HUES64 (cell line): ENCODE data around the gene THADA.

Source experiments
- H3K27ac ChIP-seq: 2 replicates; pipeline ENCODE4 v1.7.0; 2013; ENCODE audit warnings: low read depth, low read length, inconsistent platforms
- H3K27me3 ChIP-seq: 2 replicates; pipeline ENCODE4 v1.6.1; 2013; ENCODE audit warnings: mild to moderate bottlenecking, low read length; ENCODE audit not compliant: insufficient read depth
- H3K36me3 ChIP-seq: 2 replicates; pipeline ENCODE4 v1.6.1; 2013; ENCODE audit warnings: mild to moderate bottlenecking, low read length; ENCODE audit not compliant: insufficient read depth
- H3K4me1 ChIP-seq: 2 replicates; pipeline ENCODE4 v1.6.1; 2013; ENCODE audit warnings: mild to moderate bottlenecking, low read length, moderate library complexity; ENCODE audit not compliant: insufficient read depth
- H3K4me3 ChIP-seq: 2 replicates; pipeline ENCODE4 v1.5.1; 2013; ENCODE audit warnings: mild to moderate bottlenecking, low read length, moderate library complexity
- H3K9ac ChIP-seq: 2 replicates; pipeline ENCODE4 v1.6.1; 2013; ENCODE audit warnings: mild to moderate bottlenecking, low read depth, low read length
- H3K9me3 ChIP-seq: 2 replicates; pipeline ENCODE4 v1.6.1; 2013; ENCODE audit warnings: low read depth, low read length; ENCODE audit not compliant: insufficient read depth
- WGBS: fragments of 150-250, 120-280 bp; methylation state at CpG from one replicate; pipeline ENCODE4 v1.1.7; 2013; ENCODE audit warnings: missing lambda C conversion rate; 5-methylcytosine and 5-hydroxymethylcytosine counted together

Gene THADA

DNA sequence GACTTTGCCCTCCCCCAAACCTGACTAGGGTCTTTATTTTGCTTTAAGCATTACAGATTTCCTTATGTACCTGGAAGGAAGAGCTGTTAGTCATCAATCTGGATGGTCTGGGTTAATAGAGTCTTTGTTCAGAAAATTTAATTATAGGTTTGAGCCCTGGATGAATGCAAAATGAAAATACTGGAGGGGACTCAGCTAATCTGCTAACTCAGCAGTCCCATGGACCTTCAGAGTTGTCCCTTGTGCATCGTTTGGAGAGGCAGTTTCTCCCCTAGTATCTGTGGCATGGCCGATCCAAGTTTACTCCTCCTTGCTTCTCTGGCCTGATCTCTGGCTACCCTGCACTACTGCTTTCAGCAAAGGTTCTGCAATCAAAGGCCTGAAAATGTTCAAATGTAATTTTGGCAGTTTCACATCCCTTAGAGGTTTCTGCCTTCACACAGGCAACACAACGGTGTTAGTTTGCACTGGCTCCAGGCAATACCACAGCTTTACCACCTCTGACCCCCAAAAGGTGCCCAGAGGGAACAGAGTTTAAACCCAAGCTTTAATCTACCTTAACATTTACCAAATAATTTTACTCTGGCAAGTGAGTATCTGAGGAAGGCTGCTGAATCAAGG, 134.3 kb downstream of the THADA start:
- WGBS, result 90% methylated on average over 3 of the region's 3 CpGs
- no peak overlapping the region for H3K27ac ChIP-seq
- H3K9me3 ChIP-seq, result no peaks in the 10 kb centered on the region
- no peaks in the 10 kb centered on the region for H3K36me3 ChIP-seq
- H3K27me3 ChIP-seq, result no peaks in the 10 kb centered on the region
- H3K9ac ChIP-seq, result no peak overlapping the region
- peaks cover 13% of the 10 kb centered on the region; the same call in 1 of the 2 replicates for H3K4me1 ChIP-seq
- no peak overlapping the region for H3K4me3 ChIP-seq

DNA sequence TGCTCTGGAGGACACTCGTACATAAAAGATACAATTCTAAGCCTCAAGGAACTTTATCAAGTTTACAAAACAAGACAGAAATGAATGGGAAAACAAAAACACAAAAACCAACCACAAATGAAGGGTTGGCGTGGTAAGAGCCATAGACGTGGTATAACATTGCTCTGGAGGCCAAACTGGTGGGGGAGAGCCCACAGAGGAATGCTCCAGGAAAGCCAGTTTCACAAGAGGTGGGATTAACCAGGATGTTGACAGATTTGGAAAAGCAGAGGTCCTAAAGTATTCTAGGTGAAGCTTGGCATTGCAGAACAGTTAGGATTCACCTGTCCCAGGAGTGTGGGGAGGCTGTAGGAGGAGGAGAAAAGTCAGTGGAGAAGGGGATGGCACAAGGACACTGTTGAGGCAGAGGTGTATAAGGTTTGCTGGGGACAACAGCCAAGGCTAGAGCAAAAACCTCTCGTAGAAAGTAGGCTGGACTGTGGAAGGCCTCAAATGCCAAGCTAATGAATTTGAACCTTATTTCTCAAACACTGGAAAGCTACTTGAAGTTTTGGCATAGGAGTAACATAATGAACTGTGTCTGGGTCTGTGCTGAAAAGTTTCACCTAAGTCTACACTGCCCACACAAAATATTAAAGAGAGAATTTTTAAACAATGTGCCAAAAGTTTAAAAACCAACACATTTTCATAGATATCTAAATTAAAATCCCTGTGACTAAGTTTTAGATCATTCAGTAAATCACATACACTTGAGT, 135.1 kb downstream of the THADA start:
- no peak overlapping the region for H3K4me3 ChIP-seq
- H3K27ac ChIP-seq, result no peak overlapping the region
- 90% methylated on average over 4 of the region's 4 CpGs for WGBS
- H3K9me3 ChIP-seq, result no peaks in the 10 kb centered on the region
- no peak overlapping the region for H3K9ac ChIP-seq
- peaks cover 19% of the 10 kb centered on the region; the same call in 1 of the 2 replicates for H3K4me1 ChIP-seq
- no peaks in the 10 kb centered on the region for H3K36me3 ChIP-seq
- no peaks in the 10 kb centered on the region for H3K27me3 ChIP-seq

DNA sequence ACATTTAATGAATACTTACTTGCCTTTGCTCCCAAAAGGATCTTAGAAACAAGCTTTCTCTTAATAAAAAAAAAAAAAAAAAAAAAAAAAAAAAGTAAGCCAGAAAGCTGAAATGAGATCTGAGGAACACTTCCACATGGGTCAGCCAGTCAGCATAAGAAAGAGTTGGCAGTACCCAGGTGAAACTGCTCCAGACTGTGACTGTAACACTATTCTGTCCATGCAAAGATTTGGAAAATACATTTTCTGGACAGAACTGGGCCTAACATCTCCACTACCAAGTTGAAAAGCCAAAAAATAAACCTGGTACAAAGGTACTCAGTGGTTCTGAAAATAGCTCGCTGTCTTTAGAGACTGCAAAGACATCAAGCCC, 135.7 kb downstream of the THADA start:
- Histone ChIP-seq H3K27me3 (no peaks in the 10 kb centered on the region), H3K9me3 (no peaks in the 10 kb centered on the region), H3K36me3 (no peaks in the 10 kb centered on the region), H3K9ac (no peak overlapping the region), H3K4me3 (no peak overlapping the region), H3K4me1 (peaks cover 19% of the 10 kb centered on the region; the same call in 1 of the 2 replicates), H3K27ac (no peak overlapping the region)
- 96% methylated on average over 1 of the region's 1 CpG for WGBS

DNA sequence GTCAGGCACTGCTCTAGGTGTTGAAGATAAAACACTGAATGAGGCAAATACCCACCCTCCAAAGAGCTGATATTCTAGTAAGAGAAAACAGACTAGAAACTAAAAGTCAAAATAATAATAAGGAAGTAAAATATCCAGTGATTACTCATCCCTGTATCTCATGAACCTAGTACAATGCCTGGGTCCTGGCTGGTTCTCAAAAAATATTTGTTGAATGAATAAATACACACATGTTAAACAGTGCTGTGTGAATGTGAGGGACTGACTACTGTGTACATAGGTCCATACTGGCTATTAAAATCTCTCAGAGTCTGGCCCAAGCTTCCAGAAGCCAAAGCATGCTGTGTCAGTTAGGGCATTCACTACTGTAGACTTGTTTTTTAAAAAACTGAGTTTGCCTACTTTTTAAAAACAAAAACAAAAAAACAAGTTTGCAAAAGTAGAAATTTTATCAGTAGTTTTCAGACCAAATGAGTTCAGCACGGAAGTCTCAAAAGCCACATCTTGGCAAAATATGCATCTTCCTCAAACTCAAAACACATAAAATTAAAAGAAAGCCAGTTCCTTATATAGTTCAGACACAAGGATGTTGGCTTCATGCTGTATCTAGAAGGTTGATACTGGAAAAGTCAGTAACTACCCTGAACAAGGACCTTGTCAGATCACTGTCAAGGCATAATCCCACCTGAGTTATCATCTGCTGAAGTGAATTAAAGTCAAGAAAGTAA, 136.2 kb downstream of the THADA start:
- 100% methylated on average over 1 of the region's 1 CpG for WGBS
- H3K4me1 ChIP-seq, result peaks cover 19% of the 10 kb centered on the region; the same call in 1 of the 2 replicates

DNA sequence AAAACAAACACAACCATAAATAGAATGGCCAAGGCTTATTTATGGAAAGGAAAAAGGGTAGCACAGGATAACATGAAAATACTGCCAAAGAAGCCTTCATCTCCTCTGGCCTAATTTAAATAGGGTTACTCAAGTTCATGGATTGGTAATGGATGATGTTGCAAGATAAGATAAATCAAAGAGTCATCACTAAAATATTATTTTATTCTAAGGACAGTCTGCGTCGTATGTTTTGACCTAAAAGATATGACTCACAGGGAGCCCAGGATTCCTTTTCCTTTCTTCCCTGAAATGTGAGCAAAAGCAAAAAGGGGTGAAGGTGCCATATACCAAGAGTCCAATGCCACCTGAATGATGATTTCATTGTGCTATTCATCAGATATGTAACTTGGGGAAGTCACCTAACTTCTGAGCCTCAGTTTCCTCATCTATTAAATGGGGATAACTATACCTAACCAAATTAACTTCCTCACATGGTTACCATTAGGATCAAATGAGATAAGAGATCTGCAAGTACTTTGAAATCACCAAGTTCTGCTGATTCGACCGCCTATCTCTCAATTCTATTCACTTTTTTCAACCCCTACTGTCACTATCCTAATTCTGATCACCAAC, 137.7 kb downstream of the THADA start:
- Histone ChIP-seq H3K9ac (no peak overlapping the region), H3K9me3 (no peaks in the 10 kb centered on the region), H3K27me3 (no peaks in the 10 kb centered on the region), H3K4me3 (no peak overlapping the region), H3K27ac (no peak overlapping the region), H3K4me1 (peaks cover 17% of the 10 kb centered on the region; the same call in 1 of the 2 replicates), H3K36me3 (no peaks in the 10 kb centered on the region)
- 89% methylated on average over 4 of the region's 4 CpGs for WGBS

More for the DNA sequence above, 136.2 kb downstream of the THADA start:
- Histone ChIP-seq H3K9ac (no peak overlapping the region), H3K4me3 (no peak overlapping the region), H3K27me3 (no peaks in the 10 kb centered on the region), H3K9me3 (no peaks in the 10 kb centered on the region), H3K36me3 (no peaks in the 10 kb centered on the region), H3K27ac (no peak overlapping the region)

DNA sequence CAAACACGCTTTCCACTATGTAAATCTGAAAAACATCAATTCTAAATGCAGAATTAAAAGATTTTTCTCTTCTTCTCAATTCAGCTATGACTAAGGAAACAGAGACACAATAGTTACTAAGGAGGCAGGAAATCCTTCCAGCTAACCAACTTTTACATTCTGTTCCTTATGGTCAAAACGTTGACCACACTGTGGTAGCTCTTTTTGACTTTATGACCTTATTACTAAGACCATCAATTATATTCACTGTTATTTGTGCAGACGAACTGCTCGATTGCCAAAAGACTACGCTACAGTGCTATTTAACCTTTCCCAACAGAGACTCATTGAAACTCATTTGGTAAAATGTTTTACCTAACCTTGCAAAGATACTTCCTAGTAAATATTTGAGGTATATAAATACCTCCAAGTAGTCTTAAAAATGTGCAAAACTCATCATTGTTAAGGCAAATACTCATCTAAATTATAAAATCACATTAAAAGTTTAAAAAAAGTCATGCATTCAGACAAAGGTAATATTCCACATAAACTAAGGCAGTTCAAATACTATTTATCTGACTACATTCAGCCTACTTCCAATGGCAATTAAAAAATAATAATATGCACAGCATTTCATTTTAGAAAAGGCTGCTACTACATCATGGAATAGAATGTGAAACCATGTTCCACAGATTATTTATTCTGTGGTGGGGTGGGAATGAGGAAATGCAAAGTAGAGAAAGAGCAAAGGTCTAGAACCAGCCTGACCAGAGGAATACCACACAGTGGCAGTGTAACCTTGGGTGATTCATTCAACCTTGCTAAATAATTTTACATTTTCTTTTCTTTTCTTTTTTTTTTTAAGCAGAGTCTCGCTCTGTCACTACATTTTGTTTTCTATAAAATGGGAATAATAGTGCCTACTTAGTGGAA, 139.9 kb downstream of the THADA start:
- Histone ChIP-seq H3K9ac (no peak overlapping the region), H3K27me3 (no peaks in the 10 kb centered on the region), H3K27ac (no peak overlapping the region), H3K9me3 (no peaks in the 10 kb centered on the region), H3K4me3 (no peak overlapping the region), H3K4me1 (peaks cover 13% of the 10 kb centered on the region; the same call in 1 of the 2 replicates), H3K36me3 (no peaks in the 10 kb centered on the region)
- 93% methylated on average over 5 of the region's 6 CpGs for WGBS

DNA sequence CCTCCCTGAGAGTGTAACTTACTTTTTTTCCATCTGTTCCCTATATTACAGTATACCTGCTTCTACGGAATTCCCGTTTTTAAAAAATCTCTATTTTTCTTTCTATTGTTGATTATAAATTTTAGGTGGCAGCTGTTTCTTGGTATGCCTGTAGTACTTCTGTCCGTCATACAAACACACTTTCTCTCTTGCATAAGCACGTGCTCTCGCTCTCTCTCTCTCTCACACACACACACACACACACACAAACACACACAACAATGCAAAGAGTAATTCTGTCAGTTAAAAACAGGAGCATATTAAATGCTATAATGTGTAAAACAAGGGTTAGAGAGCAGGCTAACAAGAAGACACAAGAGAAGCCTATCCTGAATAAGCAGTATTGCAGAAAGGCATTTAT, 140.5 kb downstream of the THADA start:
- no peaks in the 10 kb centered on the region for H3K36me3 ChIP-seq
- 81% methylated on average over 3 of the region's 5 CpGs for WGBS
- H3K4me1 ChIP-seq, result peaks cover 13% of the 10 kb centered on the region; the same call in 1 of the 2 replicates
- no peak overlapping the region for H3K9ac ChIP-seq
- H3K9me3 ChIP-seq, result no peaks in the 10 kb centered on the region
- H3K27ac ChIP-seq, result no peak overlapping the region
- H3K27me3 ChIP-seq, result no peaks in the 10 kb centered on the region
- H3K4me3 ChIP-seq, result no peak overlapping the region

DNA sequence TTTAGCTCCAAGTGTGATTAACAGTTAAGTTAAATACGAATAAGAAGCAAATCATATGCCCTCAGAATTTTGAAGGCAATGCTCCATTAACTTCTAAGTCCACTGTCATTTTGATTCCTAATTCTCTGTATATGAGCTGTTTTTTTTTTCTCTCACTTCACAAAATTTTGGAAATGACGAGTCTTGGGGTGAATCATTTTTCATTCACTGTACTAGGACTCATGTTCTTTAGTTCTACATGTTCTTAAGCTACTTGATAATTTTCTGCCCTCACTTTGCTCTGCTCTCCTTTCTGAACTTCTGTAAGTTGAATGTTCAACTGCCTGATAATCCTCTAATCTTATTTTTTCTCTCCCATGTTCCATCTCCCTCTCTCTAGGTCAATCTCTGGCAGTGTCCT, 141.0 kb downstream of the THADA start:
- Histone ChIP-seq H3K4me1 (peaks cover 14% of the 10 kb centered on the region), H3K27ac (no peak overlapping the region), H3K36me3 (no peaks in the 10 kb centered on the region), H3K4me3 (no peak overlapping the region), H3K27me3 (no peaks in the 10 kb centered on the region), H3K9ac (no peak overlapping the region), H3K9me3 (no peaks in the 10 kb centered on the region)
- WGBS, result 93% methylated on average over 2 of the region's 2 CpGs

DNA sequence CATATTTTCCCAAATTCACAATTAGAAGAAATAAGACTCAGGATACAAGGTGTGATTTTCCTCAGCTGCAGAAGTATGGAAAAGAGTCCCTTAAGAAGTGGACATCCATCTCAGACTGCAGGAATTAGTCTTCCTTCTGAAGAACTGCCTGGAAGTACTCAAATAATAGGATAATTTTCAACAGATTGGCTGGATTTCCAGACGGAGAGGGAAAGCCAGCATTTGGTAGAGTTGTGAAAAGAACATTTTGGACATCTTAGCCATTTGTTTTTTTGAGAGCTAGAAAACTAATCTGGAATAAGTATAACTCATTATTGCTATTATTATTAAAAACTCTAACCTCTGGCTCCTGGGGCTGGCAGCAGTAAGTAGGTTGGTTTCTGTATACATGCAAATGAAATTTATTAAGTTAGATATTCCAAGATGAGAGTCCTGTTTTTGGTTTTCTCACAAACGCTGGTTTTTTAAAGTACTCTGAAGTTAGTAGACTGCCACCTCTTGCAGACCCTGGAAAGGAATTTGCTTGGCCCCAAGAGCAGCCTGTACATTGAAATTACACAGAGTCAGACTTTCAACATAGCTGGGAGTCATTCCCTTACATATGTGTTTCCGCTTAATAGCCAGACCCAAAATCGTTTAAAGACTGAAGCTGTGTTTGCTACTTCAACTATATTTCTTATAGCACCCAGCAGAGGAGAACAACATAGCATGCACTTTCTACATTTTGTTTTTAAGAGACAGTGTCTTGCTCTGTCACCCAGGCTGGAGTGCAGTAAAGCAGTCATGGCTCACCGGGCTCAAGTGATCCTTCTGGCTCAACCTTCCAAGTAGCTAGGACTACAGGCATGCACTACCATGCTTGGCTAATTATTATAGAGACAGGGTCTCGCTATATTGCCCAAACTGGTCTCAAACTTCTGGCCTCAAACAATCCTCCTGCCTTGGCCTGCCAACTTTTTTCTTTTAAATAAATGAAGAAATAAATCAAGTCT, 142.4 kb downstream of the THADA start:
- Histone ChIP-seq H3K9ac (no peak overlapping the region), H3K27ac (no peak overlapping the region), H3K4me3 (no peak overlapping the region), H3K9me3 (no peaks in the 10 kb centered on the region), H3K36me3 (no peaks in the 10 kb centered on the region), H3K27me3 (no peaks in the 10 kb centered on the region), H3K4me1 (peaks cover 27% of the 10 kb centered on the region)
- 97% methylated on average over 6 of the region's 6 CpGs for WGBS
